Psoas muscle (tissue), 8 donors: ENCODE data around the gene BMP8A. TPM values are rescaled to one million over a fixed set of nuclear protein-coding genes. Genes with fewer than 3 reads are reported as not detected.
"Not testable (repeated sequence)": the region's sequence is repeated elsewhere in the genome, so short reads cannot be mapped to it uniquely, and the experiment has no call there.

Experiments used
- ATAC-seq, 4 donors: fragments of 200-7000 bp; cut with Tn5 transposase; one replicate each; pipeline ENCODE4 v1.9.1; 2020; ENCODE audit warnings: moderate library complexity in 3 of 4, mild to moderate bottlenecking in 2 of 4
- DNase-seq, 2 donors: peaks; one replicate each; pipeline ENCODE4 v3.0.0-alpha.2; 2020
- H3K27ac ChIP-seq: fragments of 200-600 bp; one replicate; pipeline ENCODE4 v1.8.0; 2022
- H3K27me3 ChIP-seq, 3 donors: fragments of 200-600 bp in 1 of 3; one replicate each; pipeline versions ENCODE4 v1.6.1 to v1.8.0; 2013 to 2022; ENCODE audit warnings: low read length in 2 of 3, mild to moderate bottlenecking in 2 of 3, moderate library complexity in 1 of 3; ENCODE audit not compliant: insufficient read depth in 3 of 3
- H3K36me3 ChIP-seq, 2 donors: fragments of 200-600 bp in 1 of 2; one replicate each; pipeline versions ENCODE4 v1.6.1 to v1.8.0; 2013 to 2022; ENCODE audit warnings: low read depth in 1 of 2, mild to moderate bottlenecking in 1 of 2, moderate library complexity in 1 of 2; ENCODE audit not compliant: insufficient read depth in 1 of 2
- H3K4me1 ChIP-seq: fragments of 200-600 bp; one replicate; pipeline ENCODE4 v1.8.0; 2022
- H3K4me3 ChIP-seq: fragments of 200-600 bp; one replicate; pipeline ENCODE4 v1.8.0; 2022; ENCODE audit warnings: mild to moderate bottlenecking
- H3K9me3 ChIP-seq: fragments of 200-600 bp; one replicate; pipeline ENCODE4 v1.8.0; 2022
- WGBS, 3 donors: extraction: QIAGEN DNeasy Blood & Tissue Kit; methylation state at CpG; one replicate each; pipeline versions ENCODE4 v1.1.6 to v1.1.7; 2013; 5-methylcytosine and 5-hydroxymethylcytosine counted together
- intact Hi-C, 2 donors: fragments of 100-400 bp; cut with DNase I; formaldehyde crosslinking; loops; one replicate each; pipeline versions ENCODE4 v1.11.0 to v1.14.2; 2022
- long read RNA-seq, 2 donors: library from polyadenylated mRNA; unstranded; transcript quantifications; one replicate each; pipeline ENCODE4 v2.0.0, GENCODE V29; 2021
- polyA plus RNA-seq, 3 donors: library from polyadenylated mRNA; stranded (reverse); fragments of 200-250 nt; gene quantifications; one replicate each; pipeline ENCODE4 v1.2.3, GENCODE V29; 2013
- total RNA-seq, 4 donors: library from RNA; stranded (reverse); fragmentation: NEBNext Ultra II Directional in 2 of 4; extraction: Animal tissue kit (Norgen Biotek cat#: 25700) in 2 of 4; gene quantifications; one replicate each; pipeline versions ENCODE4 v1.2.1 to v1.2.4, GENCODE V29; 2021 to 2023
- TF ChIP-seq, protein P1 (sequence below): fragments of 200-600 bp; IDR thresholded peaks from one replicate; pipeline ENCODE4 v1.8.0; 2022; ENCODE audit warnings: antibody characterized with exemption
- donor health status: healthy with polysubstance abuse.
- donor health status: DM: no; HTN: no; CAD: no; lungs with moderate emphysema.
- donor health status: Bipolar disorder and iron deficiency.
- donor health status: healthy.
- donor health status: DM: yes; HTN: yes; CAD: no.
- donor health status: DM: no; HTN: no; CAD: no.
- donor health status: DM: no; HTN: no; CAD: no.
- donor health status: DM: yes; HTN: yes; CAD: no.

The BMP8A gene, protein sequence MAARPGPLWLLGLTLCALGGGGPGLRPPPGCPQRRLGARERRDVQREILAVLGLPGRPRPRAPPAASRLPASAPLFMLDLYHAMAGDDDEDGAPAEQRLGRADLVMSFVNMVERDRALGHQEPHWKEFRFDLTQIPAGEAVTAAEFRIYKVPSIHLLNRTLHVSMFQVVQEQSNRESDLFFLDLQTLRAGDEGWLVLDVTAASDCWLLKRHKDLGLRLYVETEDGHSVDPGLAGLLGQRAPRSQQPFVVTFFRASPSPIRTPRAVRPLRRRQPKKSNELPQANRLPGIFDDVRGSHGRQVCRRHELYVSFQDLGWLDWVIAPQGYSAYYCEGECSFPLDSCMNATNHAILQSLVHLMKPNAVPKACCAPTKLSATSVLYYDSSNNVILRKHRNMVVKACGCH
- total RNA-seq (not detected), polyA plus RNA-seq (under 1 TPM in 1 of 3 donors, not detected in 2; 0.04 TPM)
- long read RNA-seq, donor 1 = 0 reads
- long read RNA-seq, donor 2 = 0 reads

DNA sequence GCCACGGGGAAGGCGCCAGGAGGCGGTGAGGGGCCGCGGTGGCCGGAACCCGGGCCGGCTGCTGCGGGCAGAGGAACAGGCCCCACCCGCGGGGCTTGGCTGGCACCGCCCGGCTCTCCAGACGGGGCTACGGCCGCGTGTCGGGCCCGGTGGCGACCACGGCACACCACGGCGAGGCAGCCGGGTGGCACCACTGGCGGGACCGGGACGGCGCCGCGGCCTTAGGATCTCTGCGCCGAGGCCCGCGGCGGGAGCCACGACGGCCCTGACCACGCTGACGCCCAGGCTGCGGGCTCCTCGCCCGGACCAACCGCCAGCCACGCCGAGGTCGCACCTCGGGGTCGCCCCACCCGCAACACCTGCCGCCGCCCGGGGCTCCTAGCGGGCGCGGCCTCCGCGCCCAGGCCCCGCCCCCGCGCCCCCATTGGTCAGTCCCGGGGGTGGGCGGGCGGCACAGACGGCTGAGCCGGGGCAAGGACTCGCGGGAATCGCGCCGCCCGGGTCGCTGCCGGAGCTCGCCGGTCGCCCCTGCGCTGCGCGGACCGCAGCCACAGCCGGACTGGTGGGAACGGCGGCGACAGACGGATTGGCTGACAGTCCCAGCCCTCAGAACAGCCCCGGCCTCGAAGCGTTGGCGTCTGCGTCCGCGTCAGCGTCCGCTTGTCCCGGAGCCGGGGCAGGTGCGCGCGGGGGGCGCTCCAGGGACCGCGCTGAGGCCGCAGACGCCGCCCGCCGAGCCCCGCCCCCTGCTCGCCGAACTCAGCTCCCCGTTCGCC is at the start of gene BMP8A:
TSS of gene BMP8A (plus strand) at position 491 of the 776 bp plus-strand sequence. CDS start 356 bp downstream, outside the sequence.
- Histone ChIP-seq H3K27ac (no peak within 1 kb of the TSS), H3K27me3 (peaks cover 0 to 23% (median 15%) of the 10 kb centered on the region in 3 donors), H3K9me3 (no peaks in the 10 kb centered on the region), H3K36me3 (peaks cover 0 to 20% of the 10 kb centered on the region in 2 donors), H3K4me1 (peaks cover 4% of the 10 kb centered on the region), H3K4me3 (peak within 1 kb of the TSS; percentile 64)
- TF ChIP-seq, protein P1, sequence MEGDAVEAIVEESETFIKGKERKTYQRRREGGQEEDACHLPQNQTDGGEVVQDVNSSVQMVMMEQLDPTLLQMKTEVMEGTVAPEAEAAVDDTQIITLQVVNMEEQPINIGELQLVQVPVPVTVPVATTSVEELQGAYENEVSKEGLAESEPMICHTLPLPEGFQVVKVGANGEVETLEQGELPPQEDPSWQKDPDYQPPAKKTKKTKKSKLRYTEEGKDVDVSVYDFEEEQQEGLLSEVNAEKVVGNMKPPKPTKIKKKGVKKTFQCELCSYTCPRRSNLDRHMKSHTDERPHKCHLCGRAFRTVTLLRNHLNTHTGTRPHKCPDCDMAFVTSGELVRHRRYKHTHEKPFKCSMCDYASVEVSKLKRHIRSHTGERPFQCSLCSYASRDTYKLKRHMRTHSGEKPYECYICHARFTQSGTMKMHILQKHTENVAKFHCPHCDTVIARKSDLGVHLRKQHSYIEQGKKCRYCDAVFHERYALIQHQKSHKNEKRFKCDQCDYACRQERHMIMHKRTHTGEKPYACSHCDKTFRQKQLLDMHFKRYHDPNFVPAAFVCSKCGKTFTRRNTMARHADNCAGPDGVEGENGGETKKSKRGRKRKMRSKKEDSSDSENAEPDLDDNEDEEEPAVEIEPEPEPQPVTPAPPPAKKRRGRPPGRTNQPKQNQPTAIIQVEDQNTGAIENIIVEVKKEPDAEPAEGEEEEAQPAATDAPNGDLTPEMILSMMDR = no peak
- intact Hi-C loops = no loop called here
- peak; percentile 66 to 87 (median 78) for ATAC-seq
- 0 to 1% (median 0%) methylated on average over 40 to 112 of the region's 112 CpGs for WGBS, 3 donors
- DNase-seq = peak; percentile 67 to 70

DNA sequence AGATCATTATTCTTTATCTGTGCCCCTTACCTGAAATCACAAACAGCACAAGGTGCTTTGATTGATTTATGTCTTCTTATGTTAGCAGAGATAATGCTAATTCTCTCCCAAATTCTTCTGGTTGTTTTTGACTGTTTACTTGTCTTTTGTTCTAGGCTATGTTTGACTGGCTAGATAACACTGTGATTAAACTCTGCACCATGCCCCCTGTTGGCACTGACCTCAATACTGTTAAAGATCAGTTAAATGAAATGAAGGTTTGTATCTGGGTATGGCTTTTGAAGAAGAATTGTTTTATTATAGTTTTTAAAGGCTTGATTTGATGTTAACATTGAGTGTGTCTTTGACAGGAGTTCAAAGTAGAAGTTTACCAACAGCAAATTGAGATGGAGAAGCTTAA is 49.6 kb upstream of the BMP8A start:
- ATAC-seq = no peak
- H3K27ac ChIP-seq = no peak overlapping the region
- no peak overlapping the region for H3K4me3 ChIP-seq
- H3K27me3 ChIP-seq = no peaks in the 10 kb centered on the region
- intact Hi-C loops = no loop called here
- no peak for DNase-seq
- TF ChIP-seq, protein P1 = no peak
- H3K9me3 ChIP-seq = no peaks in the 10 kb centered on the region
- H3K36me3 ChIP-seq = peaks cover 22 to 100% of the 10 kb centered on the region in 2 donors
- no peaks in the 10 kb centered on the region for H3K4me1 ChIP-seq

DNA sequence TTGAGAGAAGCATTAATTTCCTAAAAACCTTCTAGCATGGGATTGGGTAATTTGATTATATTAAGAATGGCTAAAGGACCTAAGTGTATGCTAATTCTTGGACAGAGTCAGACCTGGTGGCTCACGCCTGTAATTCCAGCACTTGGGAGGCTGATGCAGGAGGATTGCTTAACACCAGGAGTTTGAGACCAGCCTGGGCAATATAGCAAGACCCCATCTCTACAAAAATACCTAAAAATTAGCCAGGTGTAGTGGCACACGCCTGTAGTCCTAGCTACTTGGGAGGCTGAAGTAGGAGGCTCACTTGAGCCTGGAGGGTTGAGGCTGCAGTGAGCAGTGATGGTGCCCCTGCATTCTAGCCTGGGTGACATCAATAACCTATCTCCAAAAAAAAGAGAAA is 45.9 kb upstream of the BMP8A start:
- Histone ChIP-seq H3K27me3 (no peaks in the 10 kb centered on the region), H3K9me3 (no peaks in the 10 kb centered on the region), H3K36me3 (peaks cover 29 to 100% of the 10 kb centered on the region in 2 donors), H3K27ac (no peak overlapping the region), H3K4me3 (no peak overlapping the region), H3K4me1 (no peaks in the 10 kb centered on the region)
- DNase-seq (no peak), ATAC-seq (no peak)
- WGBS, 3 donors = 92 to 93% (median 93%) methylated on average over 2 of the region's 2 CpGs
- intact Hi-C loops = no loop called here
- TF ChIP-seq, protein P1 = no peak

DNA sequence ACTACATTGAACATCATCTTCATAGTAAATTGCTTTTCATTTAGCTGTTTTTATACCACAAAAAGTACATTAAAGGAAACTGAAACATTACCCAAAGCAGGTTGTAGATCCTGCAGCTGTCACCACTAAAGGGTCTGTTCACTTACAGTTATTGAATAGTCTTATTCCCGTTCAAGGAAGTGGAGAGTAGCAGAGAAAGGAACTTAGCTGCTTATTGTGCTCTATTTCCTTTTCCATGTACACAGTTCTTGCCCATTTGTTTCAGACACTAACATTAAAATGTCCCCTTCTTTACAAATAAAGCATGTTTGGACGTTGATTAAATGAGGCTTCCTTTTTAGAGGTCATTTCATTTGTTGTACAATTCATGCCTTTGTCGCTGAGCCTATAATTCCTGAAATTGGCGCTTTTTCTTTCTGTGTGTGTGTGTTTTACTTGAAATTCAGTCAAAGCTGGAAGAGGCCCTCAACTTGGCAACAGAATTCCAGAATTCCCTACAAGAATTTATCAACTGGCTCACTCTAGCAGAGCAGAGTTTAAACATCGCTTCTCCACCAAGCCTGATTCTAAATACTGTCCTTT is 44.4 kb upstream of the BMP8A start:
- TF ChIP-seq, protein P1 = no peak
- DNase-seq (no peak), ATAC-seq (no peak)
- no peak overlapping the region for H3K27ac ChIP-seq
- WGBS, 3 donors = 85 to 87% (median 86%) methylated on average over 5 of the region's 5 CpGs
- H3K36me3 ChIP-seq = peaks cover 20 to 100% of the 10 kb centered on the region in 2 donors
- H3K9me3 ChIP-seq = no peaks in the 10 kb centered on the region
- intact Hi-C loops = no loop called here
- H3K27me3 ChIP-seq = no peaks in the 10 kb centered on the region
- no peaks in the 10 kb centered on the region for H3K4me1 ChIP-seq
- no peak overlapping the region for H3K4me3 ChIP-seq

DNA sequence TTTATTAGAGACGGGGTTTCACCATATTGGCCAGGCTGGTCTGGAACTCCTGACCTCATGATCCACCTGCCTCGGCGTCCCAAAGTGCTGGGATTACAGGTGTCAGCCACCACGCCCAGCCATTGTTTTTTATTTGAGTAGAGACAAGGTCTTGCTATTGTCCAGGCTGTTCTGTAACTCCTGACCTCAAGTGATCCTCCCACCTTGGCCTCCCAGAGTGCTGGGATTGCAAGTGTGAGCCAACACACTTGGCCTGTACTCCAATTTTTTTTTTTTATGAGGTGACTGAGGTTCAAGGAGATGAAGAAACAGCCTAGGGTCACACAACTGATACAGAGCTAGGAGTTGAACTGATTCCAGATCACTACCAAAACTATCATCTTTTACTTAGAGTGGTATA is 41.4 kb upstream of the BMP8A start:
- not testable (repeated sequence) for H3K4me1 ChIP-seq, H3K9me3 ChIP-seq, ATAC-seq, H3K27ac ChIP-seq, H3K4me3 ChIP-seq, DNase-seq, H3K27me3 ChIP-seq
- intact Hi-C loops = loop anchor here in 1 of 2 donors (10.0 kb wide), 1 partner anchor 85 kb away; no protein-coding TSS in a partner anchor
- H3K36me3 ChIP-seq = peaks cover 14 to 100% of the 10 kb centered on the region in 2 donors
- 92 to 94% (median 92%) methylated on average over 4 of the region's 4 CpGs for WGBS, 3 donors
